OCI-LY7 (cell line): ENCODE data around the gene LHX3. TPM values are rescaled to one million over a fixed set of nuclear protein-coding genes. Genes with fewer than 3 reads are reported as not detected.

Source experiments
- BruUV-seq: library from RNA; stranded (reverse); fragments of 400-500 nt; replicated peaks from 2 replicates; lab custom pipeline; 2021; lab: Mats Ljungman, UMichigan
- CTCF ChIA-PET: fragments of 300-600 bp; sonication (Branson Sonifier 250); formaldehyde crosslinking; loops from one replicate; lab custom pipeline; 2022; ENCODE audit warnings: antibody characterized with exemption; ENCODE audit not compliant: unreplicated experiment; lab: Charles Lee
- POLR2A ChIA-PET: fragments of 300-600 bp; sonication (Branson Sonifier 250); formaldehyde crosslinking; loops from one replicate; lab custom pipeline; 2022; ENCODE audit warnings: antibody characterized with exemption; lab: Charles Lee
- DNase-seq: peaks from one replicate; pipeline ENCODE4 v3.0.0-alpha.2; 2015; ENCODE audit warnings: low spot score
- H2AFZ ChIP-seq: fragments of 200-600 bp; sonication (generic), shearing (Covaris generic); 2 replicates; pipeline ENCODE4 v1.6.1; 2014; ENCODE audit warnings: mild to moderate bottlenecking, antibody characterized with exemption, low read length, moderate library complexity
- H3K27ac ChIP-seq: fragments of 200-600 bp; sonication (generic); 2 replicates; pipeline ENCODE4 v1.5.1; 2014; ENCODE audit warnings: mixed run types, low read depth, mild to moderate bottlenecking, moderate library complexity, low read length, inconsistent platforms; ENCODE audit not compliant: poor library complexity, severe bottlenecking
- H3K36me3 ChIP-seq: fragments of 200-600 bp; sonication (generic); 2 replicates; pipeline ENCODE4 v1.6.1; 2014; ENCODE audit warnings: mild to moderate bottlenecking, antibody characterized with exemption, low read length, moderate library complexity, mixed read lengths; ENCODE audit not compliant: insufficient read depth
- H3K4me1 ChIP-seq: fragments of 200-600 bp; sonication (generic); 2 replicates; pipeline ENCODE4 v1.5.1; 2014; ENCODE audit warnings: mild to moderate bottlenecking, low read length; ENCODE audit not compliant: insufficient read depth, poor library complexity, severe bottlenecking
- H3K4me2 ChIP-seq: fragments of 200-600 bp; sonication (generic); 2 replicates; pipeline ENCODE4 v1.6.1; 2014; ENCODE audit warnings: mild to moderate bottlenecking, low read length
- H3K4me3 ChIP-seq: fragments of 200-600 bp; sonication (generic); 2 replicates; pipeline ENCODE4 v1.5.1; 2014; ENCODE audit warnings: mild to moderate bottlenecking, low read depth, low read length; ENCODE audit not compliant: poor library complexity, severe bottlenecking
- H3K79me2 ChIP-seq: fragments of 200-600 bp; sonication (generic); 2 replicates; pipeline ENCODE4 v1.6.1; 2016; ENCODE audit warnings: low read depth, mild to moderate bottlenecking, low read length, moderate library complexity, mixed read lengths; ENCODE audit not compliant: insufficient read depth
- H3K9me2 ChIP-seq: fragments of 200-600 bp; sonication (generic); 2 replicates; pipeline ENCODE4 v1.6.1; 2016; ENCODE audit warnings: mild to moderate bottlenecking, low read length, mixed read lengths; ENCODE audit not compliant: insufficient read depth
- H3K9me3 ChIP-seq: fragments of 200-600 bp; sonication (generic); 2 replicates; pipeline ENCODE4 v1.6.1; 2014; ENCODE audit warnings: mild to moderate bottlenecking, mixed run types, low read length, mixed read lengths
- H4K20me1 ChIP-seq: fragments of 200-600 bp; sonication (generic); 2 replicates; pipeline ENCODE4 v1.6.1; 2014; ENCODE audit warnings: mild to moderate bottlenecking, antibody characterized with exemption, low read length, moderate library complexity, mixed read lengths; ENCODE audit not compliant: insufficient read depth
- CTCF ChIP-seq: fragments of 200-600 bp; sonication (generic); conservative IDR thresholded peaks from 2 replicates; pipeline ENCODE4 v1.5.1; 2014; ENCODE audit warnings: mild to moderate bottlenecking, antibody characterized with exemption, low read length, moderate library complexity, mixed read lengths
- EZH2phosphoT487 ChIP-seq: fragments of 200-600 bp; sonication (generic); IDR thresholded peaks from 2 replicates; pipeline ENCODE4 v1.6.1; 2018; ENCODE audit warnings: low read depth, borderline replicate concordance, mild to moderate bottlenecking, mixed run types, antibody characterized with exemption, low read length, moderate library complexity, mixed read lengths
- intact Hi-C: fragments of 100-400 bp; cut with micrococcal nuclease; formaldehyde crosslinking; loops from one replicate; pipeline ENCODE4 v1.10.0; 2022; ENCODE audit not compliant: unreplicated experiment
- total RNA-seq, 2 experiments: library from RNA; depleted of rRNA in 1 of 2; stranded (reverse); fragments of >200 nt in 1 of 2; shearing (Covaris generic) in 1 of 2; gene quantifications; 2 replicates each; pipeline ENCODE4 v1.2.3, GENCODE V29; 2014 to 2022

The LHX3 gene
- total RNA-seq, 2 experiments from 2014 or later, result 0.15 TPM; not detected in 1

- ChIA-PET CTCF (no interaction called here), POLR2A (no interaction called here)
- intact Hi-C loops, result no loop called here
- Histone ChIP-seq H3K4me1 (peaks cover 48% of the 10 kb centered on the region), H4K20me1 (peaks cover 23% of the 10 kb centered on the region), H3K9me3 (no peaks in the 10 kb centered on the region), H3K27ac (peak within 1 kb of the TSS; percentile 86), H3K4me2 (peak within 1 kb of the TSS; percentile 92), H3K4me3 (peak within 1 kb of the TSS; percentile 98), H2AFZ (peak within 1 kb of the TSS; percentile 78; the same call in 1 of the 2 replicates), H3K9me2 (no peaks in the 10 kb centered on the region), H3K36me3 (peaks cover 35% of the 10 kb centered on the region), H3K79me2 (peaks cover 47% of the 10 kb centered on the region)
- no TSS peak for BruUV-seq
- TF ChIP-seq CTCF, result no peak
- no peak for TF ChIP-seq EZH2phosphoT487
- DNase-seq, result peak; percentile 87
These were observed 40.6 kb upstream of the LHX3 start, which contains the start of gene QSOX2 for GRCh38 chr9:136245219-136246150. Gene QSOX2 (minus strand): TSS chr9:136245812. CDS start chr9:136245803, 9 bp downstream.

GRCh38 chr9:136244969-136245218, 40.0 kb upstream of the LHX3 start:
- Histone ChIP-seq H3K9me3 (no peaks in the 10 kb centered on the region), H3K27ac (peak overlapping the region; percentile 86), H2AFZ (no peak overlapping the region), H3K9me2 (no peaks in the 10 kb centered on the region), H3K36me3 (peaks cover 35% of the 10 kb centered on the region), H3K4me3 (peak overlapping the region; percentile 98), H4K20me1 (peaks cover 23% of the 10 kb centered on the region), H3K4me2 (peak overlapping the region; percentile 92), H3K4me1 (peaks cover 54% of the 10 kb centered on the region), H3K79me2 (peaks cover 53% of the 10 kb centered on the region)
- ChIA-PET CTCF (no interaction called here), POLR2A (no interaction called here)
- BruUV-seq, result no TSS peak
- no peak for TF ChIP-seq CTCF
- no peak for TF ChIP-seq EZH2phosphoT487
- intact Hi-C loops, result loop anchor here (5.0 kb wide), 1 partner anchor 233 kb away; no protein-coding TSS in a partner anchor
- DNase-seq, result no peak
